Glomerular visceral epithelial cell (primary cell): ENCODE measurements around the gene SLC9A8.
A peak's percentile ranks its signal among the peaks of the same experiment; 100 is the strongest.

Experiments used
- DNase-seq: peaks from one replicate; pipeline ENCODE4 v3.0.0-alpha.2; 2016; ENCODE audit errors: extremely low spot score

SLC9A8 gene

GRCh38 chr20:49874696-49875095 lies 62.1 kb downstream of the SLC9A8 start:
- DNase-seq, result no peak

DNA sequence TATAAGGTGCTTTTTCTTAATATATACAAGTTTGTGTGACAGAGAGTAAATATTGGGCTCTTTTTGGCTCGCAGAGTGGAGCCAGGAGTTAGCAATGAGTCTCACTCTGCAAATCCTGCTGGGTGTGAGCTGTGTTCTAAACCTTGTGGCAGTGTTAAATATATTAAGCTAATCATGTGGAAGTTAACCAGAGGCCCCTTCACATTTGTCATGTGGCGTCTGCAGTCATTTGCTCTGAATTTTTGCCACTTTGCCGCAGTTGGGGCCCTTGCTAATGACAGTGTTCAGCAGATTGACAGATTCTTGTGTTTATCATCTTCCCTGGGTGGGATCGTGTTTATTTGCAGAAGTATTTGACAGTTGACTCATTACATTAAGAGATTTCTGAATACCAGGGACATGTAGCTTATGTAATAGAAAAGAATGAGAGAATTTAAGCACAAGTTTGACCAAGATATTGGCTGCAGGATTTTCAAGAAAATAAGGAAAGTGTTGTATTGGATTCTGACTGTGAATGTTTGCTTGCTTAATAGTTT lies 64.8 kb downstream of the SLC9A8 start:
- DNase-seq, result no peak

GRCh38 chr20:49878977-49879376 lies 66.3 kb downstream of the SLC9A8 start:
- DNase-seq, result no peak

GRCh38 chr20:49880177-49880576 lies 67.5 kb downstream of the SLC9A8 start:
- DNase-seq, result no peak

DNA sequence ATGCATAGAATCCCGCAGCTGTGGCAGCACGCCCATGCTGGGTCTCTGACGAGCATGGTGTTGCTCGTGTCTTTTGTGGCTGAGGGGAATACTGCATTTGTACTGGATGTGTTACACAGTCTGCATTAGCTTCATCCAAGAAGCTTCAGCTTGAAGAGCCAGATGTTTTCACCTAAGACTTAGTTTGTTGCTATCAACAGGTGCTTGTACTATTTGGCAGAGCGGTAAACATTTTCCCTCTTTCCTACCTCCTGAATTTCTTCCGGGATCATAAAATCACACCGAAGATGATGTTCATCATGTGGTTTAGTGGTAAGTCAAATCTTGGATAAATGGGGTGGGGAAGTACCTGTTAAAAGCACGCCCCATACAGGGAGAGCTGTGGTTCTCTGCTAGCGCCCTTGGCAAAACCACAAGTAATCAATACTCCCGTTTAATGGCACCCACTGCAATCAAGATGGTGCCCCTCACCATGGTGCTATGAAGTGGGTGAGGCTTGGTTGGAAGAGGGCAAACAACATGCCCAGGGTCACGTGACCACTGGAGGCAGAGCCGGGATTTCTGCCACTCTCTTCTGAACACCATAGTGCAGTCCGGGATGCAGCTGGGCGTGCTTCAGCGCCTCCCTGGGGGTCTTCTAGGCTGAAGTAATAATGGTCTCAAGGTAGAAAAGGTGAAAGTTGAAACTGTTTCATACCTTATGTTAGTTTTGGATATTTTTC lies 68.3 kb downstream of the SLC9A8 start:
- DNase-seq, result no peak

DNA sequence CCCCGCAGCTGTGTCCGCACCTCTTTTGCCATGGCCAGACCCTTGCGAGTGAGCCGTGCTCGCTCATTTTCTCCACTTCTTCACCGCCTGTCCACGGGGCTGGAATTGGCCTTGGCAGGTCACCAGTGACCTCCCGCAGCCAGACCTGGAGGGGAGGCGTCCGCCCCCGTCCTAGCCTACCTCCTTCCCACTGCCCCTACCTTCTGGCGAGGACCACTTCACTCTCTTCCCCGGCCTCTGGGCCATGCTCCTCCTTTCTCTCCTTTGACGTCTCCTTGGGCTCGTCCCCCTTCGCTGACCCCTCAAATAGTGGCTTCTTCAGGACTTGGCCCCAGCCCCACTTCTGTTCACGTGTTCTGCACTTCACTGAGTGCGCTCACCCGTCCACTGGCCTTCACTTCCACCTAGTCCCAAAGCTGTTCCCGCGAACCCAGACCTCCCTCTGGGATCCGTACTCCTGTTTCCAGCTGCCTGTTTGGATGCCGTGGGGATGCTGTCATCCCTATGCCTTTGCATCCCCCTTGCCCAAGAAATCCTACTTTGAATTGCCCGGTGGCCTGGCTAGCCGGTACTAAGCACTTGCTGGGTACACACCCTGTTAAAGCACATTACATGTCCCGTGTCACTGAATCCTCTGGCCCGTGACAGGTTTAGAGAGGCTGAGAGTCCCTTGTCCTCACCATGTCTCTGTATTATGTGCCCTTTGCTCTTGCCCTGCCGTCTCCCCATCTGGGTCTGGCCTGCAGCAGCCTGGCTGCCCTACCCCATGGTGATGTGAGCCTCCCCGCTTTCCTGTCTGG lies 69.7 kb downstream of the SLC9A8 start:
- no peak for DNase-seq

DNA sequence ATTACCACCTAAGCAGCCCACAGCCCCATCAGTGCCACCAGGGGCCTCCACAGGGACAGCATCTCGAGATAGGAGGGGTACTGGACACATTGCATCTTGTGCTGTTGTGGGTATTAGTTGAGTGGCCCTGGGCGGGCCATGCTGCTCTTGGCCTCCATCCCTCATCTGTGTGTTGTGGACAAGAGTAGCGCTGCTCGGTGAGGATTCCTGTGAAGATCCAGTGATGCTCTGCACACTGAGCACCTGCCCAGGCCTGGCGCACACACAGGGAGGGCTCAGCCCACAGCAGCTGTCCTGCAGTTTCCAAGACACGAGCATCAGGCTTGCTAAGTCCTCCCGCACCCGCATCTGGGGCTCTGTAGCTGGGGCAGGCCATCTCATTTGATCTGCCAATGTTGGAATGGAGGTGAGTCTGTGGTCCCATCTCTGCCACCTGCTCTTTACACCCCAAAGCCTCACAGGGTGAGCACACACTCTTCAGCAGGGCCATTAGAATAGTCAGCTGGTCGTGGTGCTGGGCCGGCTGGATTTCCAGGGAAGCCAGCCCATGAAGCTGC lies 70.7 kb downstream of the SLC9A8 start:
- no peak for DNase-seq

DNA sequence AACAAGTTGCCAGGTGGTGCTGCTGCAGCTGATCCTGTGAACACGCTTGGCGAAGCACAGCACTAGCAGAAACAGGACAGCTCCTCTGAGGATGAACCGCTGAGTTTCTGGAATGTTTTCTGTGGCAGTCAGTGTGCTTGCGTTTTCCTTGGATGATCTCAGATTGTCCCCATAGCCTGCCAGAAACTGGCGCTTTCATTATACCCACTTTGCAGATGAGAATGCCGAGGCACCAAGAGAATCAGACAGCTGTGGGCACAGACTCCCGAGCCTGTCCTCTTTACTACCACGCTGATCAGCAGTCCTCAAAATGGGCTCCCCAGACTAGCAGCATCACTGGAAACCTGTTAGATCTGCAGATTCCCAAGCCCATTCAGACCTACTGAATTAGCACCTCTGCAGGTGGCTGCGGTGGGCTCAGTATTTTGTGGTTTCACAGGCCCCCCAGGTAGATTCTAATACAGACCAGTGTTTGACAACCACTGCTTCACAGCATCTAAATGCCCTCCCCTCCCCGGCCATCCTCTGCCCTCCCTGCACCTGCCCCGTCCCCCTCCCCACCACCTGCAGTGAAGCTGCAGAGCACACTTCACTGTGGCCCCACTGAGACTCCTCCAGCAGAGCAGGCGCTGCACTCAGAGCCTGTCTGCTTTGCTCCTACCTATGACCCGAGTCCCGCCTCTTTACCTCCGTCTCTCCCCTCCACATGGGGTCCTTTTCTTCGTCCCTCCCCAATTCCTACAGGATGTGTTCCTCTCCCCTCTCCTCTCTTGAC lies 73.1 kb downstream of the SLC9A8 start:
- DNase-seq, result no peak

DNA sequence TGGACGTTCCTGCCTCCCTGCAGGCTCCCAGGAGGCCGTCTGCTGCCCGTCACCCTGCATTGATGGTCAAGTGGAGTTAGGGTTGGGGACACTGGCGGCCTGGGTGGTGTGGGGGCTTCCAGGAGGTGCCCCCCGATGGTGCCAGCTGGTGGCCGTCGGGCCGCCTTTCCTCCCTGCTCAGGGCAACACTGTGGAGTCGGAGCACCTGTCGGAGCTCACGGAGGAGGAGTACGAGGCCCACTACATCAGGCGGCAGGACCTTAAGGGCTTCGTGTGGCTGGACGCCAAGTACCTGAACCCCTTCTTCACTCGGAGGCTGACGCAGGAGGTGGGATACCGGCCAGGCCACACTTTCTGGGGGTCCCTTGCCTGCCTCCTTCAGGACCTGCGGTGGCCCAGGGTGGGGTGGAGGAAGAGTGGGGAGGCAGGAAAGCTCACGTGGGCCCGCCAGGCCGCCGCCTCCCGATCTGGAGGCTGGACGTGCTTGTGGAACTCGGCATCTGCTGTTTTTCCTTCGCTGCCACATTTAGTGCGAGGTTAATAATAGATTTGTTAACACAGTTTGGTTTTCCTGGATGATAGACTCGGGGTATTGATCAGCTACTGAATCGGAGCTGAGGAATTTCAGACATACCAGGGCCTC lies 74.1 kb downstream of the SLC9A8 start:
- no peak for DNase-seq

DNA sequence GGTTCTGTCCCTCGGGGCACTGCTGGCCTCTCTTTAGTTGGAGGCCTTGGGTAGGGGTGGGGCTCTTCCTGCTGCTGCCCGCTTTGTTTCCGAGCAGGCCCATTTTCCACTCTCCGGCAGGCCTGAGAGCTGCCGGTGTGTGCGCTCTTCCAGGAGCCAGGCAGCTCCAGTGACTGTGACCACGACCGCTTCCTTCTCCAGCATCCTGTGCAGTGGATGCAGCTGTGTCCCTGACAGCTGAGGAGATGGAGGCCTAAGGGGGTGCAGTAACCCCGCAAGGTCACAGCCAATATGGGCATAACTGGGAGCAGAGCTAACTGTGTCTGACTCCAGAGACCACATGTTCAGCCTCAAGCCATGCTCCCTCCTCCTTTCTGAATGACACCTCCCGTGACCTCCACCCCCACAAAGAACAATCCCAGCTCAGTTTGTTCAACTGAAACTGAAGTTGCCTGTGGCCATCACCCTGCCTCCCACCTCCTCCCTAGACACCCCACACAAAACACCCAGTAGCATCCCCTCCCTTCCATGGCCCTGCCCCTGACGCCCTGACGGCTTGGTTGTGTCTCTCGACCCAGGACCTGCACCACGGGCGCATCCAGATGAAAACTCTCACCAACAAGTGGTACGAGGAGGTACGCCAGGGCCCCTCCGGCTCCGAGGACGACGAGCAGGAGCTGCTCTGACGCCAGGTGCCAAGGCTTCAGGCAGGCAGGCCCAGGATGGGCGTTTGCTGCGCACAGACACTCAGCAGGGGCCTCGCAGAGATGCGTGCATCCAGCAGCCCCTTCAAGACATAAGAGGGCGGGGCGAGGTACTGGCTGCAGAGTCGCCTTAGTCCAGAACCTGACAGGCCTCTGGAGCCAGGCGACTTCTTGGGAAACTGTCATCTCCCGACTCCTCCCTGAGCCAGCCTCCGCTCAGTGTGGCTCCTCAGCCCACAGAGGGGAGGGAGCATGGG lies 74.9 kb downstream of the SLC9A8 start:
- peak; percentile 57 for DNase-seq

GRCh38 chr20:49888212-49889000 lies 75.8 kb downstream of the SLC9A8 start:
- peak; percentile 92 for DNase-seq

DNA sequence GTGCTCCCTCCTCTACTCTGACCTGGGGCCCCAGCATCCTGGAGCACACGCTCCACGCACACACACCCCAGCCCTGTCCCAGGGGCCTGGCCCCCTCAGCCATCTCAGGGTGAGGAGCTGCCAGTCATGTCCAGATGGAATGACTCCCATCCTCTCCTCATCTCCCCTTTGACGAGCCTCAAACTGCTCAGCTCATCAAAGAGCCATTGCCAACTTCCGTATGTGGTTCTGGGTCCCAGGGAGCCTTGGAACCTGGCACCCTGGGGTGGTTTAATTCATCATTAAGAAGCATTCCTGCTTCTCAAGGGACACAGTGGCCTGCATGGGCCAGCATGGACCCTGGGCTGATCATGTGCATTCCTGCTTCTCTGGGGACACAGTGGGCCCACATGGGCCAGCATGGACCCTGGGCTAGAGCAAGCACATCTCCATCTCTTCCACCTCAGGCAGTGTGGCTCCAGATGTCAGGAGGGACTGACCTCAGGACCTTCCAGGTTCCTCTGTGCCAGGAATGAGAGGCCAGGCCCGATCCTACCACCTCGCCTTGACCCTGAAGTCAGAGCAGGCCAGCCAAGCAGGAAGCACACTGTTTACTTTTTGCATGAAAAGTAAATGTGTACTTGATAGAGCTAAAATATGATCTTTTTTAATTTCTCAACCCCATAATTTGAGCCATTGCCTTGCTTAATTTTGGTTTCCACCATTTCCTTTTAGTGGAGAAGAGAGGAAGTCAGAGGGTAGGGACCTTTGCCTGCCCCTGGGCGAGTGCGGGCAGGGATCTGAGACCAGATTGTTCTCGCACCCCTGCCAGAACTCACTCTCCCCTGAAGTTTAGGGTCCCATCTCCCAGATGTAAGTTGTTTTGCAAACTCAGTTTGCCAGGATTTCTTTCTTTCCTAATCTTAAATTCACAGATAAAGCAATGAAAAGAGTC lies 76.6 kb downstream of the SLC9A8 start:
- DNase-seq, result no peak

DNA sequence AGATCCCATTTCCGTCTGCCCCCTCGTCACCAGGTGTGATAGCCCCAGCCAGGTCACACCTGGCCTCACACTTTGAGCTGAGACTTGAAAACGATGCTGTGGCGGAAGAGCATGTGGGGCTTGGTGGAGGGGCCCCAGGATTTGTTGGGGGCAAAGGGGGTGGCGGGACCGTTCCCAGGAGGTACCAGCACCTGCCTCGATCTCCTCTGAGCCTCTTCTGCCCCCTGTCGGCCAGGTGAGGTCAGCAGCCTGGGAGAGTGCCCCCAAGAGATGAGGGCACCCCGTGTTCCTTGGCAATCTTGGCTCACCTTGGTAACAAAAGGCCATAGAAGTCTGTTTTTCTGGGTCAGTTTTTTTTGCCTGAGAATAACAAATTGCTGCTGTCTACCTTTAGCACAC lies 77.3 kb downstream of the SLC9A8 start:
- no peak for DNase-seq

DNA sequence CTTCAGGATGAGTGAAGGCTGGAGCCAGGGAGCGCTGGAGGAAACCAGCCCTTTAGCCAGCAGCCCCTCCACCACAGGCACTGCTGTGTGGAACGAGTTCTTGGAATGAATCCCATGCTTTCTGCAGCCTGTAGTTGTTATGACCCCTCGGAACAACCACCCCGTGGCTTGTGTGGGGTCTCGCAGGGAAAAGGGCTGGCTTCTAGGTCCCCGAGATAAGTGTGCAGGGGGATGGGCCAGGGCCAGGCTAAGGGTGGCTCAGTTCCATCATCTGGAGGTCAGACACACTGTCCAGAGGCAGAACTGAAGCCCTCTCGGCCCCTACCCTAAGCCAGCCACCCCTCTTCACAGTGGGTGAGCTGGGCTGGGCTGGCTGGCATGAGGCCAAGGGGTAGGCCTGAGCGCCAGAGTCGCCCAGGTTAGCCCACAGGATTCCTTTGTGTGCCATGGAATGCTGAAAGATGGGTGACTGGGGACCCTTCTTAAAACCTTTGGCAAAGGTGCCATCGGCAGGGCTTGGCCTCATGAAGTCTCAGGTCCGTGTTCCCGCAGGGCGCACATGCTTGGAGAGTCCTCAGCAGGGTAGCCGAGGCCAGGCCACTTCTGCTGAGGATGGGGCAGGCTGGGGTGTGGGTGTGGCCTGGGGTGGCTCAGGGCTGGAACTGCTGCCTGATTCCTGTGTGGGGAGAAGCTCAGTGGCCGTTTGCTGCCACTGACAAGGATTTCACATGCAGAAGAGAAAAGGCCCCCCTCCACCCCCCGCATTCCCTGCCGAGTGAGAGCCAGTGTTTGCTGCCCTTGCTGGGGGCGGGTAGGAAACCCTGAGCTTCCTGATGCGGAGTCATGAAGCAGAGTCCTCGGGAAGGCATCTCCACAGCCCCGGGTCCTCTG lies 78.1 kb downstream of the SLC9A8 start:
- no peak for DNase-seq

GRCh38 chr20:49891476-49892110 lies 79.0 kb downstream of the SLC9A8 start:
- DNase-seq, result no peak

DNA sequence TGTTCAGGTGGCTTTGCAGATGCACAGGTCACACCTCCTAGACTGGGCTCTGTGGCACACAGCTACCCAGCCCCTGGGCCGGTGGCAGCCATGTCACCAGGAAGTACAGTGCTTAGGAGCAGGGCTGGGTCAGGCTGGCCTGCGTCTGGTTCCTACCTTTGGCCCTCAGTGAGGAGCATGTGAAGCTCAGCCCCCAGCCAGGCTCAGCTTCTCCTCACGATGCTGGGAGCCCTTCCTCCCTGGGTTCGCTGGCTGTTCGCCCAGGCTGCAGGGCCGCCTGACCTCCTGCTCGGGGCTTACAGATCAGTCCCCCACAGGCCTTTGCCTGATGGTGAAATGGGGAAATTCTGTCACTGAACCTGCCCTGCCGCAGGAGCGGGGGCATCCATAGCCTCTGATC lies 79.6 kb downstream of the SLC9A8 start:
- DNase-seq, result no peak

GRCh38 chr20:49892817-49893216 lies 80.2 kb downstream of the SLC9A8 start:
- no peak for DNase-seq
